Measurements from ENCODE around the gene PFKFB3. TPM values are rescaled to one million over a fixed set of nuclear protein-coding genes. Genes with fewer than 3 reads are reported as not detected.
A peak's percentile ranks its signal among the peaks of the same experiment; 100 is the strongest.

The PFKFB3 gene
- total and polyA plus RNA-seq, 2 of the 13 experiments (the other 11 are each of a cell fraction or from before 2014, with no cell fraction given): 1.2 to 13.3 TPM

- TF ChIP-seq PLRG1 (conservative IDR thresholded peaks at IDR 0.05): no peak
- TF ChIP-seq, protein P1, sequence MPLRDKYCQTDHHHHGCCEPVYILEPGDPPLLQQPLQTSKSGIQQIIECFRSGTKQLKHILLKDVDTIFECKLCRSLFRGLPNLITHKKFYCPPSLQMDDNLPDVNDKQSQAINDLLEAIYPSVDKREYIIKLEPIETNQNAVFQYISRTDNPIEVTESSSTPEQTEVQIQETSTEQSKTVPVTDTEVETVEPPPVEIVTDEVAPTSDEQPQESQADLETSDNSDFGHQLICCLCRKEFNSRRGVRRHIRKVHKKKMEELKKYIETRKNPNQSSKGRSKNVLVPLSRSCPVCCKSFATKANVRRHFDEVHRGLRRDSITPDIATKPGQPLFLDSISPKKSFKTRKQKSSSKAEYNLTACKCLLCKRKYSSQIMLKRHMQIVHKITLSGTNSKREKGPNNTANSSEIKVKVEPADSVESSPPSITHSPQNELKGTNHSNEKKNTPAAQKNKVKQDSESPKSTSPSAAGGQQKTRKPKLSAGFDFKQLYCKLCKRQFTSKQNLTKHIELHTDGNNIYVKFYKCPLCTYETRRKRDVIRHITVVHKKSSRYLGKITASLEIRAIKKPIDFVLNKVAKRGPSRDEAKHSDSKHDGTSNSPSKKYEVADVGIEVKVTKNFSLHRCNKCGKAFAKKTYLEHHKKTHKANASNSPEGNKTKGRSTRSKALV (CRISPR knock-in tag; IDR thresholded peaks at IDR 0.05): peak; percentile 97
- TF ChIP-seq KLF6 (CRISPR knock-in tag; IDR thresholded peaks at IDR 0.05): peak; percentile 75; the same call in 1 of the 2 replicates
- TF ChIP-seq TBL1XR1 (IDR thresholded peaks at IDR 0.05; ENCODE audit: borderline replicate concordance, low read length, partially characterized antibody): peak; percentile 49
- TF ChIP-seq MAX (IDR thresholded peaks at IDR 0.05): peak; percentile 96
- TF ChIP-seq GPN1 (CRISPR knock-in tag; IDR thresholded peaks at IDR 0.05; ENCODE audit: borderline replicate concordance): no peak
- TF ChIP-seq ZUFSP (CRISPR knock-in tag; IDR thresholded peaks at IDR 0.05; ENCODE audit: borderline replicate concordance): no peak
- no peak; the same call in 1 of the 2 replicates for TF ChIP-seq SAFB2 (CRISPR knock-in tag; IDR thresholded peaks at IDR 0.05; ENCODE audit: borderline replicate concordance, low read depth)
- peak in 1 of 2 experiments; percentile 92; a peak in 2 of 4 replicates for TF ChIP-seq POLR2A (IDR thresholded peaks at IDR 0.05; ENCODE audit: insufficient read depth in 1 of 2, low read depth in 2 of 2, low read length in 2 of 2)
- TF ChIP-seq YEATS4 (CRISPR knock-in tag; IDR thresholded peaks at IDR 0.05; ENCODE audit: borderline replicate concordance): peak; percentile 67; the same call in 1 of the 2 replicates
- 0 out of 2 replicates have a peak, but pooled peaks have one; percentile 91 for TF ChIP-seq ZNF704 (CRISPR knock-in tag; IDR thresholded peaks at IDR 0.05; ENCODE audit: borderline replicate concordance)
- peak; percentile 72 for TF ChIP-seq SPEN (CRISPR knock-in tag; IDR thresholded peaks at IDR 0.05; ENCODE audit: low read depth)
- TF ChIP-seq ZNF251 (CRISPR knock-in tag; IDR thresholded peaks at IDR 0.05): no peak
- peak; percentile 73; the same call in 1 of the 2 replicates for TF ChIP-seq SIN3A (IDR thresholded peaks at IDR 0.05; ENCODE audit: borderline replicate concordance, low read depth, low read length)
- TF ChIP-seq MLLT10 (CRISPR knock-in tag; IDR thresholded peaks at IDR 0.05): no peak
- peak; percentile 70; the same call in 1 of the 2 replicates for TF ChIP-seq GLI4 (CRISPR knock-in tag; IDR thresholded peaks at IDR 0.05; ENCODE audit: borderline replicate concordance)
- 0 out of 2 replicates have a peak, but pooled peaks have one; percentile 78 for TF ChIP-seq CHCHD3 (CRISPR knock-in tag; IDR thresholded peaks at IDR 0.05)
- peak; percentile 73 for TF ChIP-seq SALL1 (CRISPR knock-in tag; IDR thresholded peaks at IDR 0.05)
- 0 out of 2 replicates have a peak, but pooled peaks have one; percentile 25 for TF ChIP-seq GTF2F1 (IDR thresholded peaks at IDR 0.05; ENCODE audit: low read length)
- TF ChIP-seq ZNF263 (CRISPR knock-in tag; IDR thresholded peaks at IDR 0.05): peak; percentile 76; the same call in 1 of the 2 replicates
- peak; percentile 87; the same call in 1 of the 2 replicates for TF ChIP-seq ARHGAP35 (CRISPR knock-in tag; IDR thresholded peaks at IDR 0.05; ENCODE audit: borderline replicate concordance)
- TF ChIP-seq RARG (CRISPR knock-in tag; IDR thresholded peaks at IDR 0.05; ENCODE audit: low read depth): no peak
- no peak for TF ChIP-seq ZBTB1 (CRISPR knock-in tag; IDR thresholded peaks at IDR 0.05; ENCODE audit: borderline replicate concordance)
- TF ChIP-seq, protein P2, sequence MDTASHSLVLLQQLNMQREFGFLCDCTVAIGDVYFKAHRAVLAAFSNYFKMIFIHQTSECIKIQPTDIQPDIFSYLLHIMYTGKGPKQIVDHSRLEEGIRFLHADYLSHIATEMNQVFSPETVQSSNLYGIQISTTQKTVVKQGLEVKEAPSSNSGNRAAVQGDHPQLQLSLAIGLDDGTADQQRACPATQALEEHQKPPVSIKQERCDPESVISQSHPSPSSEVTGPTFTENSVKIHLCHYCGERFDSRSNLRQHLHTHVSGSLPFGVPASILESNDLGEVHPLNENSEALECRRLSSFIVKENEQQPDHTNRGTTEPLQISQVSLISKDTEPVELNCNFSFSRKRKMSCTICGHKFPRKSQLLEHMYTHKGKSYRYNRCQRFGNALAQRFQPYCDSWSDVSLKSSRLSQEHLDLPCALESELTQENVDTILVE (CRISPR knock-in tag; IDR thresholded peaks at IDR 0.05): peak; percentile 37; the same call in 1 of the 2 replicates
- no peak for TF ChIP-seq NR2F6 (IDR thresholded peaks at IDR 0.05)
- no peak for TF ChIP-seq NR2F6 (CRISPR knock-in tag; IDR thresholded peaks at IDR 0.05)
Observed at GRCh38 chr10:6202684-6203330, at the start of gene PFKFB3 (continued).
